Head of caudate nucleus (tissue), 42 donors: ENCODE measurements around the gene CIBAR2.

Source experiments
- DNase-seq, 42 donors: peaks; one replicate each; pipeline versions ENCODE4 v3.0.0 to v3.0.0-alpha.2; 2020 to 2021; ENCODE audit warnings: mixed read lengths in 7 of 42
- intact Hi-C: fragments of 100-400 bp; cut with DNase I; formaldehyde crosslinking; loops from one replicate; pipeline ENCODE4 v1.15.0; 2022

CIBAR2 gene

DNA sequence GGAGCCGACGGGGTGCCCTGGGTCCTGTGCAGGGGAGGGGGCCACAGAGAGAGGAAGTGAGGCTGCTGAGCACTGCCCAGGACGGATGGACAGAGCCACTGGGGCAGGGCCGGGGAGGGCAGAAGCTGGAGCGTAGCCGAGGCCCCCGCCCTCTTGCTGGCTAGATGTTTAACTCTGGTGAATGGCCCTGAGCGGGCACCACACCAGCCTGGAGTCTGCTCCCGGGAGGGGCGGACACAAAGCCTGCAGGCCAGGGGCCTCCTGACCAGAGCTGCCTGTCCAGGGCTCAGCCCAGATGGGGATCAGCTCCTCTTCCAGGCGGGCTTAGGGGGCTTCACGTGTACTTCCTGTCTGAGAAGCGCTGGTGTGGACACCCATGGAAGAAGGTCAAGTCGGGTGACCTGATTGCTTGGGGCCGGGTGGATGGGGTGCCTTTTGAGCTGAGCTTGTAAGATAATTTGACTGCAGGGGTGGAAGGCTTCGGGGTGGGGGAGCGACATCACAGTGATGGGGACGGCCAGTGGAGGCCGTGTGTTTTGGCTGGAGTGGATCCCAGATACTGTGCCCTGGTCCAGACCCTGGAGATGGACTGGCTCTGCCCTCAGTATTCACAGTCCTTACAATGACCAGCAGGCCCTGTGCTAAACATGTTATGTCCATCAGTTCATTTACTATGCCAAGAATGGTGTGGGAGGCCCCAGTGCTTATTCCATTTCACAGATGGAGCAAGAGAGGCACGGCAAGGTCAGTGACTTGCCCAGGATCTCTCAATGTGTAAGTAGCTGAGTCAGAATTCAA lies 33.7 kb upstream of the CIBAR2 start:
- intact Hi-C loops, result no loop called here
- DNase-seq, result peak in 6 of 42 donors; percentile 26 to 53 (median 36)

DNA sequence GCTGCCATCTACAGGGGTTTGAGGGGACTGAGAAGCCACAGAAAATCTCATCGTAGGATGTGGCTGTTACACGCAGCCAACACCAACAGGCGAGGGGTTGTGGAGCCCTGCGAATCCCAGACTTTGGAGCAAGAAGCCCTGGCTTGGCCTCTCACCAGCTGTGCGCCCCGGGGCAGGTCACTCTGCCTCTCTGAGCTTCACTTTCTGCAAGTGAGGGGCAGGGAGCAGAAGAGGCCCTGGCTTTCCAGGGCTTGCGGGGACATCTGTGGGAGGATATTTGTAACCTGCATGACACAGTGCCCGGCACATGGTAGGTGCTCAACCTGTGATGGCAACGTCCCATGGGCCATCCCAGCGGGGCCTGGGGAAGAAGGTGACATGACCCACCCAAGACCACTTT lies 32.9 kb upstream of the CIBAR2 start:
- DNase-seq, result no peak
- intact Hi-C loops, result no loop called here

GRCh38 chr16:85144026-85144915 lies 32.0 kb upstream of the CIBAR2 start:
- intact Hi-C loops, result no loop called here
- no peak for DNase-seq

GRCh38 chr16:85142771-85143211 lies 30.5 kb upstream of the CIBAR2 start:
- no peak for DNase-seq
- intact Hi-C loops, result no loop called here

DNA sequence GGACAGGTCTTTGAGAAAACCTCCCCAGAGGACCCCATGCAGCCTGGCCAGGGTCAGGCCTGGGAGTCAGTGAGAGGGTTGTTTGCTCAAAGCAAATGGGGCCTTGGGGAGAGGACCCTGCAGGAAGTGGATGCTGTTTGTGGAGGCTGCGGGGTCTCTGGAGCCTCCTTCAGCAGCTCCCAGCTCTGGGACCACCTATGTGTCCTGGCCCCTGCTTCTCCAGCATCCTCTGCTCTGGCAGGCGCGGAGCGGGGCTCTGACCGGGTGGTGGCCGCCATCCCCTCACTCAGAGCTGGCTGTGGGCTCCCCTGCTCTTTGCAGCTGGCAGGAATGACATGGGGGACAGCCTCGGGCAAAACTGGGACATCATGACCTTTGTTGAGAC lies 29.8 kb upstream of the CIBAR2 start:
- DNase-seq, result no peak
- intact Hi-C loops, result no loop called here

GRCh38 chr16:85141491-85142128 lies 29.3 kb upstream of the CIBAR2 start:
- no peak for DNase-seq
- intact Hi-C loops, result no loop called here

GRCh38 chr16:85140455-85141012 lies 28.3 kb upstream of the CIBAR2 start:
- no peak for DNase-seq
- intact Hi-C loops, result no loop called here

GRCh38 chr16:85139881-85140339 lies 27.6 kb upstream of the CIBAR2 start:
- no peak for DNase-seq
- intact Hi-C loops, result no loop called here

- no peak for DNase-seq
- intact Hi-C loops, result no loop called here
Observed at GRCh38 chr16:85138825-85139627, 26.8 kb upstream of the CIBAR2 start.

GRCh38 chr16:85138073-85138824 lies 26.0 kb upstream of the CIBAR2 start:
- DNase-seq, result no peak
- intact Hi-C loops, result no loop called here

DNA sequence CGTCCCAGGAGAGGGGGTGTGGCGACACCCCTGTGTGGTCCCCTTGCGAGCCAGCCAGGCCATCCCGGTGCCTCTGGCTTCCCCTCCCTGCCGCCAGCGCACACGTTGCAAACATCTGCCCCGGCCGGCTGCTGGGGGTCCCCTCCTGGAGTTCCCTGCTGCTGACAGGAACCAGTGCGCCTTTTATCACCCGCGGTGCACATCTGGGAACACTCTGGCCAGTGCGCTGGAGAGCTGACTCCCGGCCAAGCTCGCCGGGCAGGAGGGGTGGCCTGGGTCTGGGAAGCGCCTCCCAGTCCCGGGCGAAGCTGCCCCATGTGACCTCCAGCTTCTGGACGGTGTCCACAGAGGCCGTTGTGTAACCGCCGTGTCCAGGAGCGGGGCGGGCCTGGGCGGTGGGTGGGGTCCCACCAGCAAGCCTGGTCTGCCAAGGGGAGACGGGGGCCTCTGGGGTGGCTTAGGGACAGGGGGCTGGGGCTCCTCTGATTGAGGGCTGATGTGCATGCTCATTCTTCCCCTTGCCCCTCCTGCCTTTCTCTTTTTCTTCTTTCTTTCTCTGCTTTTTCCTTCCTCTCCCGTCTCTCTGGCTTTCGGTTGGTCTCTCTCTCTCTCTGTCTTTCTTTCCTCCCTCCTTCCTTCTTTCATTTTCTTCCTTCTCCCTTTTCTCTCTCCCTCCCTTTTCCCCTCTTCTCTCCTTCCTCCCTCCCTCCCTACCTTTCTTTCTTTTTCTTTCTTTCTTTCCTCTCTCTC lies 25.2 kb upstream of the CIBAR2 start:
- intact Hi-C loops, result no loop called here
- DNase-seq, result peak; percentile 74 to 96 (median 89)

DNA sequence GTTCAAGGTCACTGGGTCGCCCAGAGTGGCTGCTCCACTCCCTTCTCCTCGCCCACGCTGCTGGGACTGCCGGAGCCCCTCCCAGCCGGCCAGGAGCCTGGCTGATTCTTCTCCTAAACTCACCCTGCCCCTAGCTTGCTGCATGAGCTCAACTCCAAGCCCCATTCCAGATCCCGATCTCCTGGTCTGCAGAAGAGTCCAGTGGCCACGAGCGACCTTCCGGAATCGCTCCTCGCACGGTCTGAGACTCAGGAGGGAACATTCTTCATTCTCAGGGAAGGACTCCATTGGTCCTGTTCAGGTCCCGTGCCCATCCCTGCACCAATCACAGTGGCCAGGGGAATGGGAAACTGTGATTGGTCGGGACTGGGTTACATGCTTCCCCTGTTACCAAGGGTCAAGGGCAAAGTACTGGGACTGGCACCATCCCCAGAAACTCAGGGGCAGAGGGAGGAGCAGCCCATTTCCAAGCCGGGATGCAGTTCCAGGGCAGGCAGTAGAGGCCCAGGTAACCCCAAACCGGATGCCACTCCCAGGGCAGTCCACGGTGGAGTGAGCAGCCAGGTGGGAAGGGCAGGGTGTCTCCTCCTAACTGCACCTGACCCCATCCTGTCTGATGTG lies 24.5 kb upstream of the CIBAR2 start:
- DNase-seq, result no peak
- intact Hi-C loops, result no loop called here

DNA sequence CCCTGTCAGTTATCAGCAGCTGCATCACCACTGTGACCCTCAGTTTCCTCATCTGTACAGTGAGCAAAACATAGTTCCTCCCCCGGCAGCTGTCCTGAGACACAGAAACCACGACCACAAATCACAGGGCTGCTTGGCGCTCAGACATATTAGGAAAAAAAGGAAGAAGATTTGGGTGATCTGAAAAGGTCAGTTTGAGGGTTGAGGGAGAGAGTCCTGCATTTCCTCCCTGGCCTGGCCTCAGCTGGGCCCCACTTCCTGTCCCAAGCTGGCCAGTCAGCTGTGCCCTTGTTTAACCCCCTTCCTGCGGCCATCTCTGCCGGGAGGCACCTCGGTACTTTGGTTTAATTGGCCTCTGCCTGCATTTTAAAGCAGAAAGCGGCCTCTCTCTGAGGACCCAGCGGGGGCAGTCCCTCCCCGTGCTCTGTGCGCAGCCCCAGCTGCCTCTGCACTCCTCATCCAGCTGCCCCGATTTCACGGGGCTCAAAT lies 24.0 kb upstream of the CIBAR2 start:
- DNase-seq, result peak in 23 of 42 donors; percentile 14 to 62 (median 37)
- intact Hi-C loops, result no loop called here

GRCh38 chr16:85134789-85135142 lies 22.5 kb upstream of the CIBAR2 start:
- DNase-seq, result no peak
- intact Hi-C loops, result no loop called here

GRCh38 chr16:85134076-85134788 lies 22.0 kb upstream of the CIBAR2 start:
- DNase-seq, result no peak

DNA sequence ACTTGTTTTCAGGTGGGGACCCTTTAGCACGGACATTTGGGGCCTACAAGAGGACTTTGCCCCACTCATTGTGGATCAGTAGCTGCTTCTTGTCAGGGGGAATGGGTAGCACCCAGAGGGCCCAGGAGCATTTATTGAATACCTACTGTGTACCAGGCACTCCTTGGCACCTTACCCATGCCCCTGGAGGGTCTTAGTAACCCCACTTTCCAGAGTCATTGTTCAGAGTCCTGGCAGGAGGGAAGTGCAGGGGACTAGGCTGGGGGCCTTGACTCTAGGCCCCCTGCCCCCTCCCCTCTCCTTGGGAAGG lies 21.0 kb upstream of the CIBAR2 start:
- no peak for DNase-seq
- intact Hi-C loops, result no loop called here

More at GRCh38 chr16:85134076-85134788, 22.0 kb upstream of the CIBAR2 start:
- intact Hi-C loops, result no loop called here
